ENCODE results near the gene SLFN12. TPM values are rescaled to one million over a fixed set of nuclear protein-coding genes. Genes with fewer than 3 reads are reported as not detected.

The SLFN12 gene
- total RNA-seq, 1 experiment from 2014 or later = 14.5 TPM

GRCh38 chr17:35371934-35372333, 60.4 kb downstream of the SLFN12 start:
- Histone ChIP-seq H3K4ac (ENCODE audit: low read depth, low read length) (no peak overlapping the region), H3K27ac (ENCODE audit: insufficient read length, low read depth, low read length) (no peak overlapping the region), H3K14ac (ENCODE audit: insufficient read depth, low read length) (no peak overlapping the region), H2AK5ac (ENCODE audit: insufficient read length, low read length) (no peak overlapping the region), H3K27me3 (ENCODE audit: insufficient read depth, low read length) (peaks cover 37% of the 10 kb centered on the region), H3K79me1 (ENCODE audit: insufficient read depth, low read depth, low read length, poor library complexity, severe bottlenecking) (no peaks in the 10 kb centered on the region), H2BK120ac (ENCODE audit: low read depth, low read length, poor library complexity, severe bottlenecking) (no peak overlapping the region), H3T11ph (ENCODE audit: low read length) (no peak overlapping the region), H2BK5ac (ENCODE audit: insufficient read length, low read length) (no peak overlapping the region), H3K23me2 (ENCODE audit: insufficient read length, low read depth, low read length, poor library complexity, severe bottlenecking) (peaks cover 11% of the 10 kb centered on the region), H3K23ac (ENCODE audit: insufficient read length, low read depth, low read length) (no peak overlapping the region), H2AFZ (ENCODE audit: low read length) (no peak overlapping the region), H4K5ac (ENCODE audit: insufficient read length, low read depth, low read length) (no peak overlapping the region), H3K9me3 (ENCODE audit: control insufficient read depth, low read depth, low read length) (no peaks in the 10 kb centered on the region), H3K18ac (ENCODE audit: insufficient read length, low read depth, low read length) (no peak overlapping the region), H3K79me2 (ENCODE audit: insufficient read depth, low read length) (no peaks in the 10 kb centered on the region), H2BK15ac (ENCODE audit: low read depth, low read length) (no peak overlapping the region), H3K4me2 (ENCODE audit: insufficient read depth, insufficient read length, low read length) (no peak overlapping the region), H4K91ac (ENCODE audit: insufficient read length, low read depth, low read length) (no peak overlapping the region), H4K8ac (replicated peaks; ENCODE audit: insufficient read length, low read depth, low read length) (no peak overlapping the region), H2BK12ac (ENCODE audit: insufficient read length, low read depth, low read length) (no peak overlapping the region), H3K9ac (ENCODE audit: extremely low read depth, insufficient read length, low read length) (no peak overlapping the region), H3K56ac (ENCODE audit: insufficient read length, low read depth, low read length) (no peak overlapping the region), H3K4me1 (ENCODE audit: insufficient read depth, low read length) (peaks cover 7% of the 10 kb centered on the region; the same call in 1 of the 2 replicates), H4K20me1 (ENCODE audit: control insufficient read depth, insufficient read depth, insufficient read length) (no peaks in the 10 kb centered on the region), H2BK20ac (ENCODE audit: low read depth, low read length, poor library complexity, severe bottlenecking) (no peak overlapping the region)
- H3K36me3 Mint-ChIP-seq (ENCODE audit: insufficient read depth in 1 of 3, low read depth in 3 of 3) = no peaks in the 10 kb centered on the region; a peak in 1 of 7 replicates
- no peak overlapping the region for H3K4me3 Mint-ChIP-seq
- H3K27me3 Mint-ChIP-seq (ENCODE audit: low read depth) = peaks cover 84% of the 10 kb centered on the region
- TF ChIP-seq CTCF (conservative IDR thresholded peaks at IDR 0.05) = no peak
- no peak for DNase-seq
- WGBS (ENCODE audit: extremely low coverage, insufficient read length, low lambda C conversion rate) = no CpG with 5 or more reads among the region's 3 CpGs
- peaks cover 6 to 9% of the 10 kb centered on the region in 2 experiments; a peak in 4 of 5 replicates for H3K9me3 Mint-ChIP-seq
- H3K4me1 Mint-ChIP-seq = peaks cover 15 to 21% of the 10 kb centered on the region in 2 experiments
- no peak overlapping the region for H3K27ac Mint-ChIP-seq

Data from H9 (cell line).